Esophagus (tissue), 2 donors: ENCODE results near the gene ADGRA1. TPM values are rescaled to one million over a fixed set of nuclear protein-coding genes. Genes with fewer than 3 reads are reported as not detected.

Source experiments
- H3K27ac ChIP-seq, 2 donors: one replicate each; pipeline ENCODE4 v1.5.1; 2013; ENCODE audit warnings: low read depth in 2 of 2, mild to moderate bottlenecking in 2 of 2, inconsistent platforms in 1 of 2, low read length in 1 of 2, moderate library complexity in 1 of 2
- H3K27me3 ChIP-seq, 2 donors: one replicate each; pipeline ENCODE4 v1.6.1; 2013; ENCODE audit warnings: low read length in 2 of 2, control low read depth in 1 of 2, mild to moderate bottlenecking in 1 of 2; ENCODE audit not compliant: insufficient read depth in 2 of 2, control insufficient read depth in 1 of 2
- H3K36me3 ChIP-seq, 2 donors: one replicate each; pipeline ENCODE4 v1.6.1; 2013; ENCODE audit warnings: low read length in 1 of 2; ENCODE audit not compliant: control insufficient read depth in 2 of 2, insufficient read depth in 2 of 2
- H3K4me1 ChIP-seq, 2 donors: one replicate each; pipeline ENCODE4 v1.6.1; 2013; ENCODE audit warnings: low read length in 1 of 2; ENCODE audit not compliant: control insufficient read depth in 2 of 2, insufficient read depth in 2 of 2
- H3K4me3 ChIP-seq, 2 donors: one replicate each; pipeline ENCODE4 v1.5.1; 2013; ENCODE audit warnings: low read length in 2 of 2, mild to moderate bottlenecking in 2 of 2, low read depth in 1 of 2, moderate library complexity in 1 of 2
- H3K9me3 ChIP-seq, 2 donors: one replicate each; pipeline ENCODE4 v1.6.1; 2013; ENCODE audit warnings: mild to moderate bottlenecking in 2 of 2, low read depth in 1 of 2, low read length in 1 of 2, moderate library complexity in 1 of 2; ENCODE audit not compliant: control insufficient read depth in 2 of 2, insufficient read depth in 1 of 2
- WGBS, 2 donors: extraction: QIAGEN DNeasy Blood & Tissue Kit; methylation state at CpG; one replicate each; pipeline ENCODE4 v1.1.7; 2013; 5-methylcytosine and 5-hydroxymethylcytosine counted together
- polyA plus RNA-seq, 2 donors: library from polyadenylated mRNA; stranded (reverse); fragments of 200-250 nt; gene quantifications; one replicate each; pipeline ENCODE4 v1.2.3, GENCODE V29; 2013
- donor health status: healthy with polysubstance abuse.
- donor health status: Bipolar disorder and iron deficiency.

Gene ADGRA1
- polyA plus RNA-seq, 2 donors: 0.01 to 0.04 TPM

DNA sequence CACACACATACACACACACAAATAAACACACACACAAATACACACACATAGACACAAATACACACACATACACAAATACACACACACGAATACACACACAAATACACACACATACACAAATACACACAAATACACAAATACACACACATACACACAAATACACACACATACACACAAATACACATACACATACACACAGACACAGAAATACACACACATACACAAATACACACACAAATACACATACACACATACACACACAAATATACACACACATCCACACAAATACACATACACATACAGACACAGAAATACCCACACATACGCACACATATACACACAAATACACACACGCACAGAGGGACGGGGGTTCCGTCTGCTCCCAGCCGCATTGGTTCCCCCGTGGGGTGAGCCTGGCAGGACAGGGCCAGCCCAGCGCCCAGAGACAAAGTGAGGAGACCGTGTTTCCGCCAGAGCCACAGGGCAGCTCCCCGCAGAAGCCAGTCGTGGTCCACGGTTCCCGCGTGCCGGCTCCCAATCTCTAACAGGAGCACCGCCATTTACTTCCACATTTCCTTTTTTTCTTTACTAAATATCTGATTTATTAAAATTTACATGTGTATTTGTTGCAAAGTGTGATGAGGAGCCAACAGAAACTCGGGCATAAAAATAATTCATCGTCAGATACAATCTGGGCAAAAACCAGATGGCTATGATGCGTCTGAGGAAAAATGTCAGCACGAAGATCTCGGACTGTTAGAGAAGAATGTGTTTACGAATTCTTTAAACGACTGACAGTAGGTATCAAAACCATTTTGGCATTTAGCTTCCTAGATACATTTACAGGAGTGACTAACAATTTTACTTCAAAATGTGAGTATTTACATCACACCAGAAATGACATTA lies 69.2 kb downstream of the ADGRA1 start:
- Histone ChIP-seq H3K9me3 (no peaks in the 10 kb centered on the region), H3K27me3 (peaks cover 0 to 6% of the 10 kb centered on the region in 2 donors), H3K27ac (no peak overlapping the region), H3K4me3 (no peak overlapping the region), H3K36me3 (no peaks in the 10 kb centered on the region), H3K4me1 (peaks cover 2 to 4% of the 10 kb centered on the region in 2 donors)
- 71 to 78% methylated on average over 24 of the region's 24 CpGs for WGBS, 2 donors

DNA sequence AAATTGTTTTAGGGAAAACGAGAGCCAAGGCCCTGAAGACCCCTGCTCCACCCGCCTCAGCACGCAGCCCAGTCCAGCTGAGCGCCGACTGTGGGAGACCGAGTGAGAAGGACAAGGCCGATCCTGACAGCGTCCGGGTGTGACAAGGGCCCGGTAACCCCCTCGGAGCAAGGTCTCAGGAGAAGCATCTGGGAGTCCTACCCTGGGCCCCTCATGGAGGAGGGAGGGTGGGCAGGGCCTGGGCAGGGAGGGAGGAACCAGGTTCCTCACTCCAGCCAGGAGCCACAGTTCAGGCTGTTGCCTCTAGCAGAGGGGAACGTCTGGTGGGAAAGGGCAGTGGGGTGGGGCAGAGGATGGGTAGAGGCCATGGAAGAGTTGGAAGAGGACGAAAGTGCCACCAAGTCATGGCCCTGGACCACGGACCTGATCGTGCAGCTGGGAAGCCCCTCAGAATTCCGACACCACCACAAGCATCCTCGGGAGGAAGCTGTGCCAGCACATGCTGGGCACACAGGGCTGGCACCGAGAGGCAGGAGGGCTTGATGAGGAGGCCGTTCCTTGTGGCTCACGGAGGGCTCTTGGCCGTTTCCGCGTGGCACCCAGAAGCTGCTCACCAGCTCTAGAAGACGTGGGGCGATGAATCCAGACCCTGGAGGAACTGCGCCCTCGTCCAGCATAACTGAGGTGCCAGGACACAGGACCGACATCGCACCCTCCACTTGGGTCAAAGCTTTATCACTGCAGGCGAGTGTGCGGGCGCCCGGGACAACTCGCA lies 70.1 kb downstream of the ADGRA1 start:
- H3K36me3 ChIP-seq: no peaks in the 10 kb centered on the region
- 75 to 79% methylated on average over 34 of the region's 34 CpGs for WGBS, 2 donors
- no peak overlapping the region for H3K4me3 ChIP-seq
- no peak overlapping the region for H3K27ac ChIP-seq
- peaks cover 2 to 4% of the 10 kb centered on the region in 2 donors for H3K4me1 ChIP-seq
- H3K27me3 ChIP-seq: peaks cover 0 to 6% of the 10 kb centered on the region in 2 donors
- H3K9me3 ChIP-seq: no peaks in the 10 kb centered on the region

- Histone ChIP-seq H3K4me3 (no peak overlapping the region), H3K27me3 (peaks cover 0 to 6% of the 10 kb centered on the region in 2 donors), H3K27ac (no peak overlapping the region), H3K9me3 (no peaks in the 10 kb centered on the region), H3K36me3 (no peaks in the 10 kb centered on the region), H3K4me1 (peaks cover 2 to 4% of the 10 kb centered on the region in 2 donors)
- 55 to 61% methylated on average over 12 of the region's 12 CpGs for WGBS, 2 donors
Observed at GRCh38 chr10:133158437-133158755, 70.7 kb downstream of the ADGRA1 start.

- Histone ChIP-seq H3K4me1 (peaks cover 2 to 4% of the 10 kb centered on the region in 2 donors), H3K9me3 (no peaks in the 10 kb centered on the region), H3K27ac (no peak overlapping the region), H3K27me3 (peaks cover 0 to 6% of the 10 kb centered on the region in 2 donors), H3K4me3 (no peak overlapping the region), H3K36me3 (no peaks in the 10 kb centered on the region)
- WGBS, 2 donors: 38 to 40% methylated on average over 23 of the region's 23 CpGs
Observed at GRCh38 chr10:133158756-133159610, 71.3 kb downstream of the ADGRA1 start.

GRCh38 chr10:133159611-133159949 lies 71.9 kb downstream of the ADGRA1 start:
- Histone ChIP-seq H3K27ac (no peak overlapping the region), H3K36me3 (no peaks in the 10 kb centered on the region), H3K4me3 (no peak overlapping the region), H3K27me3 (peaks cover 0 to 6% of the 10 kb centered on the region in 2 donors), H3K9me3 (no peaks in the 10 kb centered on the region), H3K4me1 (peaks cover 2 to 4% of the 10 kb centered on the region in 2 donors)
- 12 to 21% methylated on average over 5 to 18 of the region's 18 CpGs for WGBS, 2 donors

- Histone ChIP-seq H3K4me1 (peaks cover 2 to 4% of the 10 kb centered on the region in 2 donors), H3K4me3 (peak within 1 kb of the TSS; percentile 31 to 52), H3K27ac (no peak within 1 kb of the TSS), H3K36me3 (no peaks in the 10 kb centered on the region), H3K27me3 (peaks cover 0 to 6% of the 10 kb centered on the region in 2 donors), H3K9me3 (no peaks in the 10 kb centered on the region)
- WGBS, 2 donors: 1% methylated on average over 34 to 108 of the region's 108 CpGs
Observed at GRCh38 chr10:133159950-133160825, 72.5 kb downstream of the ADGRA1 start, which contains the start of gene KNDC1. Gene KNDC1 (plus strand): TSS chr10:133160219. CDS start chr10:133160468, 249 bp downstream.

DNA sequence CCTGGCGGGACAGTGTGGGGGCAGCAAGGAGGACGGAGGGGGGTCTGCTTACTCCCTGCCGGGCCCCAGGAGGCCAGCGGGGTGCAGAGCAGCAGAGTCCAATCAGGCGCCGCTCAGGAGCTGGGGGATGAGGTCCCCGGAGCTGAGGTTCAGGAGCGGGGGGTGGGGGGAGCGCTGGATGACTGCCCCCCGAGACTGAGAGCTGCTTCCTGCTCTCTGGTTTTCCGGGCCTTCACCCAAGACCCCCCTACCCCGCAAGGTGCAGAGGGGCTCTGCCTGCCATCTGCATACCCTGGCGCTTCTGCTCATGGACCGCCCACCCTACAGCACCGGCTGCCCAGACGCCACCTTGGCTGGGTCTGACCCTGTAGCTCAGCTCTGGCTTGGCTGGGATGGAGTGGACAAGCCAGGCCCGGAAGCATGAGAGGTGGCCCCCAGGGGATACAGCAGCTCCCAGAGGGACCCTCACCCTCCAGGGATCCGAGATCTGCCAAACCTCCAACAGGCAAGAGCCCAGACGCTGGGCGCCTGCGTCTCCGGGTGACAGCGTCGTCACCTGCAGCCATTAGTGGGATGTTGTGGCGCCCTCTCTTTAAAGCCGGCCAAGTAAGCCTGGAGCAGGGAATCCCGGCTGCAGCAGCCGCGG lies 73.2 kb downstream of the ADGRA1 start:
- peaks cover 2 to 4% of the 10 kb centered on the region in 2 donors for H3K4me1 ChIP-seq
- H3K27me3 ChIP-seq: peaks cover 0 to 6% of the 10 kb centered on the region in 2 donors
- H3K36me3 ChIP-seq: no peaks in the 10 kb centered on the region
- no peak overlapping the region for H3K27ac ChIP-seq
- H3K9me3 ChIP-seq: no peaks in the 10 kb centered on the region
- 3 to 5% methylated on average over 25 to 29 of the region's 29 CpGs for WGBS, 2 donors
- H3K4me3 ChIP-seq: peak overlapping the region in 1 of 2 donors; percentile 52

GRCh38 chr10:133161486-133162109 lies 73.9 kb downstream of the ADGRA1 start:
- Histone ChIP-seq H3K4me3 (no peak overlapping the region), H3K36me3 (no peaks in the 10 kb centered on the region), H3K27ac (no peak overlapping the region), H3K4me1 (peaks cover 2 to 4% of the 10 kb centered on the region in 2 donors), H3K9me3 (no peaks in the 10 kb centered on the region), H3K27me3 (peaks cover 0 to 6% of the 10 kb centered on the region in 2 donors)
- 49 to 54% methylated on average over 33 of the region's 33 CpGs for WGBS, 2 donors
